NCI-H2029 (cell line): Measurements from ENCODE around the gene PLEKHA6.
"Not testable (repeated sequence)": the region's sequence is repeated elsewhere in the genome, so short reads cannot be mapped to it uniquely, and the experiment has no call there.

Experiments
- DNase-seq: peaks from one replicate; lab custom pipeline; 2025; lab: John Stamatoyannopoulos, UW

Gene PLEKHA6

GRCh38 chr1:204314893-204315658 lies 44.7 kb downstream of the PLEKHA6 start:
- DNase-seq = no peak

- peak; percentile 75 for DNase-seq
These were observed 45.4 kb downstream of the PLEKHA6 start for GRCh38 chr1:204314171-204314892.

- peak; percentile 75 for DNase-seq
These were observed 46.1 kb downstream of the PLEKHA6 start for GRCh38 chr1:204313675-204314074.

- DNase-seq = not testable (repeated sequence)
These were observed 48.8 kb downstream of the PLEKHA6 start for GRCh38 chr1:204310970-204311369.

- DNase-seq = no peak
These were observed 51.6 kb downstream of the PLEKHA6 start for GRCh38 chr1:204308023-204308628.

- DNase-seq = peak; percentile 75
These were observed 52.3 kb downstream of the PLEKHA6 start for GRCh38 chr1:204307334-204307883.

GRCh38 chr1:204306076-204306475 lies 53.7 kb downstream of the PLEKHA6 start:
- no peak for DNase-seq

- DNase-seq = no peak
These were observed 55.7 kb downstream of the PLEKHA6 start for GRCh38 chr1:204304067-204304466.

- DNase-seq = no peak
These were observed 57.0 kb downstream of the PLEKHA6 start for GRCh38 chr1:204302769-204303168.

- DNase-seq = no peak
These were observed 58.4 kb downstream of the PLEKHA6 start for GRCh38 chr1:204301171-204301957.

- no peak for DNase-seq
These were observed 59.8 kb downstream of the PLEKHA6 start for GRCh38 chr1:204299814-204300365.

- DNase-seq = no peak
These were observed 63.2 kb downstream of the PLEKHA6 start for GRCh38 chr1:204296431-204296988.

GRCh38 chr1:204295671-204296070 lies 64.1 kb downstream of the PLEKHA6 start:
- no peak for DNase-seq

GRCh38 chr1:204294357-204294756 lies 65.4 kb downstream of the PLEKHA6 start:
- DNase-seq = no peak

- DNase-seq = no peak
These were observed 66.0 kb downstream of the PLEKHA6 start for GRCh38 chr1:204293605-204294337.

GRCh38 chr1:204292740-204293139 lies 67.0 kb downstream of the PLEKHA6 start:
- DNase-seq = no peak

- DNase-seq = no peak
These were observed 70.4 kb downstream of the PLEKHA6 start for GRCh38 chr1:204289280-204289679.

GRCh38 chr1:204288021-204288588 lies 71.6 kb downstream of the PLEKHA6 start:
- peak; percentile 85 for DNase-seq

GRCh38 chr1:204287466-204287891 lies 72.2 kb downstream of the PLEKHA6 start:
- peak; percentile 10 for DNase-seq

- DNase-seq = peak; percentile 81
These were observed 72.8 kb downstream of the PLEKHA6 start for GRCh38 chr1:204286831-204287421.
